Chondrocyte (in vitro differentiated cells): ENCODE results near the gene HMCN2. TPM values are rescaled to one million over a fixed set of nuclear protein-coding genes. Genes with fewer than 3 reads are reported as not detected.

Experiments
- DNase-seq: peaks from one replicate; pipeline ENCODE4 v3.0.0; 2021; ENCODE audit warnings: mixed read lengths, low spot score
- H3K27ac Mint-ChIP-seq: one replicate; pipeline ENCODE4 v1.8.0; 2021; ENCODE audit warnings: mild to moderate bottlenecking, moderate library complexity, mixed read lengths; ENCODE audit not compliant: unreplicated experiment
- H3K27me3 Mint-ChIP-seq: 2 replicates; pipeline ENCODE4 v1.8.0; 2021; ENCODE audit warnings: low read depth, mixed read lengths
- H3K36me3 Mint-ChIP-seq: 2 replicates; pipeline ENCODE4 v1.8.0; 2021; ENCODE audit warnings: low read depth, mixed read lengths
- H3K4me1 Mint-ChIP-seq: 2 replicates; pipeline ENCODE4 v1.8.0; 2021; ENCODE audit warnings: low read depth, mild to moderate bottlenecking, mixed read lengths
- H3K4me3 Mint-ChIP-seq: one replicate; pipeline ENCODE4 v1.8.0; 2021; ENCODE audit warnings: mild to moderate bottlenecking, moderate library complexity, mixed read lengths; ENCODE audit not compliant: unreplicated experiment
- H3K9me3 Mint-ChIP-seq: 2 replicates; pipeline ENCODE4 v1.8.0; 2021; ENCODE audit warnings: low read depth, mixed read lengths
- total RNA-seq: library from RNA; stranded (reverse); gene quantifications from 3 replicates; pipeline ENCODE4 v1.2.1, GENCODE V29; 2021
- TF ChIP-seq, protein P1 (sequence below): fragments of 200-600 bp; sonication (generic); IDR thresholded peaks from 2 replicates; pipeline ENCODE4 v1.5.0; 2021; ENCODE audit warnings: antibody characterized with exemption, mild to moderate bottlenecking, moderate library complexity

Gene HMCN2
- total RNA-seq, 1 donor from 2014 or later, result 0.05 TPM

DNA sequence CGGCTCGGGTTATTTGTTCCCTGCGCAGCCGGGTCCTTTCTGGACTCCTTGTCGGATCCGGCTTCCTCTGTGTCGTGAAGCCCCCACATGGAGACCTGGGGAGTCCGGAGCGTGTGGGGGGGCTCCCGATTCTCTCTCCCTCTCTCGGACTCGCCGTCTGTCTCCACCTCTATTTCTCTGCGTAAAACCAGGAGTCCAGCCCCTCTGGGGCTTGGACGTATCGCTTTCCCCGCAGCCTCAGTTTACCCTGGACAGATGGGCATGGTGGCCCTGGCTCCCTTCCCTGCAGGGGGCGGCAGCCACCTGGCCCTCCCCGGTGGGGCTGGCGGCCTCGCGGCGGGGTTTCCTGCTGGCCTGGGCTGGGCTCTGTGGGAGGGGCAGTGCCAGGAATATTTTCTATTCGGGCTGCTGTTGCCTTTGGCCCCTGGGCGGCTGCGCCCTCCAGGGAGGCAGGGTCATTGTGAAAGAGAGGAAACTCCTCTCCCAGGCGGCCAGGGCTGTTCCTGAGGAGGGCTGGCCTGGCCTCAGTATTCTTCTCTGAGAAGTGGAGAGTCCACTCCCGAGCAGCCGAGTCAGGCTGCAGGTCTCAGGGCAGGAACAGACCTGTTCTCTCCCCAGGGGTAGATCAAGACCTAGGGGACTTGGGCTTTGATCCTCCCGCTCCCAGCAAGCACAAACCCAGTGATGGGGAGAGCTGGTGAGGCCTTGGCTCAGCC lies 179.9 kb downstream of the HMCN2 start:
- Mint-ChIP-seq H3K4me1 (peaks cover 49% of the 10 kb centered on the region), H3K36me3 (peaks cover 4% of the 10 kb centered on the region), H3K27ac (peak overlapping the region; percentile 95), H3K27me3 (no peaks in the 10 kb centered on the region), H3K9me3 (peaks cover 15% of the 10 kb centered on the region), H3K4me3 (peak overlapping the region; percentile 80)
- TF ChIP-seq, protein P1, sequence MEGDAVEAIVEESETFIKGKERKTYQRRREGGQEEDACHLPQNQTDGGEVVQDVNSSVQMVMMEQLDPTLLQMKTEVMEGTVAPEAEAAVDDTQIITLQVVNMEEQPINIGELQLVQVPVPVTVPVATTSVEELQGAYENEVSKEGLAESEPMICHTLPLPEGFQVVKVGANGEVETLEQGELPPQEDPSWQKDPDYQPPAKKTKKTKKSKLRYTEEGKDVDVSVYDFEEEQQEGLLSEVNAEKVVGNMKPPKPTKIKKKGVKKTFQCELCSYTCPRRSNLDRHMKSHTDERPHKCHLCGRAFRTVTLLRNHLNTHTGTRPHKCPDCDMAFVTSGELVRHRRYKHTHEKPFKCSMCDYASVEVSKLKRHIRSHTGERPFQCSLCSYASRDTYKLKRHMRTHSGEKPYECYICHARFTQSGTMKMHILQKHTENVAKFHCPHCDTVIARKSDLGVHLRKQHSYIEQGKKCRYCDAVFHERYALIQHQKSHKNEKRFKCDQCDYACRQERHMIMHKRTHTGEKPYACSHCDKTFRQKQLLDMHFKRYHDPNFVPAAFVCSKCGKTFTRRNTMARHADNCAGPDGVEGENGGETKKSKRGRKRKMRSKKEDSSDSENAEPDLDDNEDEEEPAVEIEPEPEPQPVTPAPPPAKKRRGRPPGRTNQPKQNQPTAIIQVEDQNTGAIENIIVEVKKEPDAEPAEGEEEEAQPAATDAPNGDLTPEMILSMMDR, result peak; percentile 36
- no peak for DNase-seq

DNA sequence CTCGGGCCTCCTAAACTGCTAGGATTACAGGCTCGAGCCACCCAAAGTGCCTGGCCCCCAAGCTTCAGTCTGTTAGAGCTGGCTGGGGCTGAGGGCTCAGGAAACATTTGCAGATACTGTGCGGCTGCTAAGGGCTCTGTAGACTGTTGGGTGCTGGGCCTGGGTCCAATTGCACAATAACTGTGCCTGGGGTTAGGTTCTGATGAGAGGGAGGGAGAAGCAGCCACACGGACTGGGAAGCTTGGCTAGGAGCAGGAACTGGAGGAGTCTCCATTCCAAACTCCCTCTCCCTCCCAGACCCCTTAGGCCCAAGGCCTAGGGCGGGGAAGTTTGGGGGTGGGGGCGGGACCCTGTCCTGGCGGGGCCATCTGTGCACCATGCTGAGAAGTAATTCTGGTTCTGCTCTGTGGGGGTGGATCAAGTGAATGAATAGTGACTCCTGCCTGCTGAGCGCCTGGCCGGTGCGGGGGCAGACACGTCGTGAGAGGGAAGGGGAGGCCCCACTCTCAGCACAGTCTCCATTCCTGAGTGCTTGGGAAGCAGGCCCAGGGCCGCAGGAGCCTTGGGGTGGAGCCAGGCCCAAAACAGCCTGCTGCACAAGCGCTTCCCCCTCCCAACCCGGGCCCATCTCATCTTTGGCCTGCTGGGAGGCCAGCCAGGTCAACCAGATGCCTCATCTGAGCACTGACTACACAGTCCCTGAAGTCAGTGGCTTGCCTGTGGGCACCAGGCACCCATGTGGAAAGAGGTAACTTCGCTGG lies 180.7 kb downstream of the HMCN2 start:
- H3K27ac Mint-ChIP-seq, result peak overlapping the region; percentile 95

DNA sequence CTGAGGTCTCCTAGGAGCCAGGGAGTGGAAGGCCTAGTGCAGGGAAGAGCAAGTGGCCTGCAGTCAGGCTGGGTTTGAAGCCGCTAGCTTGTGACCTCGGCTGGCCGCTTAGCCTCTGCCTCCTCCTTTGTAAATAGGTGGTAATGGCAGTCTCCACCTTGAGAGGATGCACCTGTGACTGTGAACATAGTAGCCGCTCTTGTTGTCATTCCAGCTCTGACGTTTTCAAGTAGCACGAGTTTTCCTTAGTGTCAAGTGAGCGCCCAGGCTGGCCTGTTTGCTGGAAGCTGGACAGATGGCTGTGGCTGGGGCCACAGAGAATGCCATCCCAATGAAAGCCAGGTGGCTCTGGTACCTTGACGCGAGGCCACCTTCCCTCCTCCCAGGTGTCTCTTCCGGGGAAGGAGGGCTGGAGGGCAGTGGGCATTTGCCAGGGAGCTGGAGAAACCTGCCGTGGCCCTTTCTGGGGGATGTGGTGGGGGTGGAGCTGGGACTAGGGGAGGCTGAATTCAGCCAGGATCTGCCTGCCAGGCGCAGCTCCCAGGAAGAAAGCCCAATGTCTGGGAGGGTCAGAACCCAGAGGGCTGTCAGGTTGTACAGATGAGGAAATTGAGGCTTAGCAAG lies 181.7 kb downstream of the HMCN2 start:
- H3K4me1 Mint-ChIP-seq, result peaks cover 68% of the 10 kb centered on the region
- no peaks in the 10 kb centered on the region for H3K27me3 Mint-ChIP-seq
- H3K9me3 Mint-ChIP-seq, result no peaks in the 10 kb centered on the region
- DNase-seq, result no peak
- H3K4me3 Mint-ChIP-seq, result peak overlapping the region; percentile 80
- TF ChIP-seq, protein P1, result no peak
- H3K36me3 Mint-ChIP-seq, result no peaks in the 10 kb centered on the region
- H3K27ac Mint-ChIP-seq, result peak overlapping the region; percentile 95

More for the DNA sequence above, 180.7 kb downstream of the HMCN2 start:
- Mint-ChIP-seq H3K27me3 (no peaks in the 10 kb centered on the region), H3K36me3 (peaks cover 4% of the 10 kb centered on the region), H3K4me3 (peak overlapping the region; percentile 80), H3K4me1 (peaks cover 57% of the 10 kb centered on the region), H3K9me3 (peaks cover 9% of the 10 kb centered on the region)
- TF ChIP-seq, protein P1, result no peak
- DNase-seq, result no peak

DNA sequence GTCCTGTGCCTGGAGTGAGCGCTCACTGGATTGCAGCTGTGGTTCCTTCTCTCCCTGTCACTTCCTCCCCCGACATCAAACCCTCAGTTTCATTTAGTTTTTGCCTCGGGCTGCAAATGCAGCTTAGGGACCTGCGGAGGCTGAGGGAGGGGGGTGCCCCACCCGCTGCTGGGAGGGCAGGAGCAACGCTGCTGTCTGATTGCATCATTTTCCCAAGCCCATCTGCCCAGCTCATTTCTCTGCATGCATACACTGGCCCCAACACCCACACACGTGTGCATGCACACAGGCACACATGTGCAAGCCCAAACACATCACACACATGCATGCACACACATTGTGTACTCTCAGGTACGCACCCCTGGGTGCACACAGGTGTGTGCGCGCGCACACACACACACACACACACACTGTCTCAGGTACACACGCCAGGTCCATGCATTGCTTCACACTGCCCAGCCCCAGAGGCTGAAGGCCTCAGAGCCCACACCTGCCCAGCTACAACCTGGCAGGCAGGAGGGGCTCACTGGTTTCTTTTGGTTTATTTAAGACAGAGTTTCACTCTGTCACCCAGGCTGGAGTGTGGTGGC lies 182.6 kb downstream of the HMCN2 start:
- H3K36me3 Mint-ChIP-seq, result no peaks in the 10 kb centered on the region
- peaks cover 76% of the 10 kb centered on the region for H3K4me1 Mint-ChIP-seq
- peak overlapping the region; percentile 94 for H3K27ac Mint-ChIP-seq
- no peak for DNase-seq
- H3K9me3 Mint-ChIP-seq, result no peaks in the 10 kb centered on the region
- peak overlapping the region; percentile 40 for H3K4me3 Mint-ChIP-seq
- no peaks in the 10 kb centered on the region for H3K27me3 Mint-ChIP-seq
- TF ChIP-seq, protein P1, result no peak
